Small intestine (tissue), 7 donors: ENCODE results near the gene TPBG. TPM values are rescaled to one million over a fixed set of nuclear protein-coding genes. Genes with fewer than 3 reads are reported as not detected.

ENCODE experiments used
- DNase-seq, 2 donors: peaks; one replicate each; pipeline versions ENCODE4 v3.0.0 to v3.0.0-alpha.2; 2013
- FAIRE-seq: peaks from 2 replicates; lab custom pipeline; 2012; peaks lifted over from hg19 to GRCh38; lab: Jason Lieb, UNC
- H3K27ac ChIP-seq, 3 donors: one replicate each; pipeline ENCODE4 v1.5.1; 2013; ENCODE audit warnings: low read length in 2 of 3, mild to moderate bottlenecking in 2 of 3, control low read depth in 1 of 3, inconsistent platforms in 1 of 3, low read depth in 1 of 3, moderate library complexity in 1 of 3
- H3K27me3 ChIP-seq, 3 donors: one replicate each; pipeline ENCODE4 v1.6.1; 2013; ENCODE audit warnings: low read length in 3 of 3, inconsistent platforms in 1 of 3; ENCODE audit not compliant: control insufficient read depth in 3 of 3, insufficient read depth in 3 of 3
- H3K36me3 ChIP-seq, 3 donors: one replicate each; pipeline ENCODE4 v1.6.1; 2013; ENCODE audit warnings: low read length in 3 of 3, inconsistent platforms in 1 of 3, low read depth in 1 of 3, mild to moderate bottlenecking in 1 of 3, moderate library complexity in 1 of 3; ENCODE audit not compliant: control insufficient read depth in 3 of 3, insufficient read depth in 2 of 3
- H3K4me1 ChIP-seq, 3 donors: one replicate each; pipeline ENCODE4 v1.6.1; 2013; ENCODE audit warnings: low read length in 2 of 3, inconsistent platforms in 1 of 3, low read depth in 1 of 3, mild to moderate bottlenecking in 1 of 3, moderate library complexity in 1 of 3; ENCODE audit not compliant: control insufficient read depth in 3 of 3, insufficient read depth in 2 of 3
- H3K4me3 ChIP-seq, 3 donors: one replicate each; pipeline ENCODE4 v1.5.1; 2013; ENCODE audit warnings: low read length in 3 of 3, control low read depth in 1 of 3, inconsistent platforms in 1 of 3, low read depth in 1 of 3, mild to moderate bottlenecking in 1 of 3, moderate library complexity in 1 of 3
- H3K9me3 ChIP-seq, 2 donors: one replicate each; pipeline ENCODE4 v1.6.1; 2013; ENCODE audit warnings: low read depth in 1 of 2, low read length in 1 of 2; ENCODE audit not compliant: control insufficient read depth in 2 of 2, insufficient read depth in 1 of 2
- WGBS, 3 donors: extraction: QIAGEN DNeasy Blood & Tissue Kit; methylation state at CpG; one replicate each; pipeline ENCODE4 v1.1.7; 2013; 5-methylcytosine and 5-hydroxymethylcytosine counted together
- polyA plus RNA-seq, 4 donors: library from polyadenylated mRNA; stranded (reverse) in 3 of 4; unstranded in 1 of 4; fragments of 200-250 nt in 3 of 4; fragments of 120-200 nt in 1 of 4; gene quantifications; one replicate each; pipeline versions ENCODE4 v1.2.1 to v1.2.3, GENCODE V29; 2013
- donor health status: healthy with polysubstance abuse.
- donor health status: control.
- donor health status: control.
- donor health status: Bipolar disorder and iron deficiency.
- donor health status: healthy.

TPBG gene
- polyA plus RNA-seq, 4 donors = 1.1 to 6.9 (median 2.3) TPM

DNA sequence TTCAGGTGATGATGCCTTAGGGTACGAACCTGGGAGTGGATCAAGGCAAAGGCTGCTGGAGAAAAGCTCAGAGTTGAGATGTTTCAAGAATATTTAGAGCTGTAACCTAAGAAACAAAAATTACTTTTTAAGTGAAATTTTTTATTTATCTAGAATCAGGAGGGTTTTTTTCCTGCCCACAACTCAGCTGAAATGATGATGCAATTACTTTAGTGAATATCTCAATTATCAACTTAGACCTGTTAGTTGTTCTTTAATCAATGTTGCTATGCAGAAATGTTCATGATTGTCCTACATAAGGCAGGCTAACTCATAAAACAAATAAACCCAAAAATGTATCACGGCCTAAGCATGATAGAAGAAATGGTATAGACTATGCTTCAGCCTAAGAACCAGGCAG lies 50.3 kb downstream of the TPBG start:
- DNase-seq = no peak
- Histone ChIP-seq H3K27ac (no peak overlapping the region), H3K27me3 (no peaks in the 10 kb centered on the region), H3K4me3 (no peak overlapping the region), H3K9me3 (no peaks in the 10 kb centered on the region), H3K4me1 (no peaks in the 10 kb centered on the region), H3K36me3 (no peaks in the 10 kb centered on the region)
- 63 to 81% (median 68%) methylated on average over 2 of the region's 2 CpGs for WGBS, 3 donors
- FAIRE-seq = no peak

DNA sequence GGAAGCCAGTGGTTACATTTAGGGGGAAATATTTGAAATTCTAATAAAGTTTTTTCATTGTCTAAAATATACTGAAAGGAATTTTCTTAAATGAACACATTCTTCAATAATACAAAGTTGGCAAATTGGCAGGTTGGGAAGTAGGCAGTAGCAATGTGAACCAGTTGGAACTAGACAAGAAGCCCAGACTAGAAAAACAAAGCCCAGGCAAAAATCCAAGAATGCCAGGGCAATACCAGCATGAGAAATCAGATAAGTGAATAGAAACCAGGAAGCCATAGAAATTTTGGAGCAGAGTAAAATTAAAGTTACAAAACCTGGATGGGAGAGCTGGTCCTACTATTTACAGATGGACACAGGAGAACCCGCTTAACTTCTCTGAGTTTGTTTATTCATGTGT lies 52.2 kb downstream of the TPBG start:
- H3K27me3 ChIP-seq = no peaks in the 10 kb centered on the region
- FAIRE-seq (no peak), DNase-seq (no peak)
- H3K4me3 ChIP-seq = no peak overlapping the region
- WGBS, 3 donors = 81 to 90% (median 86%) methylated on average over 1 of the region's 1 CpG
- no peak overlapping the region for H3K27ac ChIP-seq
- no peaks in the 10 kb centered on the region for H3K9me3 ChIP-seq
- H3K4me1 ChIP-seq = no peaks in the 10 kb centered on the region
- no peaks in the 10 kb centered on the region for H3K36me3 ChIP-seq

DNA sequence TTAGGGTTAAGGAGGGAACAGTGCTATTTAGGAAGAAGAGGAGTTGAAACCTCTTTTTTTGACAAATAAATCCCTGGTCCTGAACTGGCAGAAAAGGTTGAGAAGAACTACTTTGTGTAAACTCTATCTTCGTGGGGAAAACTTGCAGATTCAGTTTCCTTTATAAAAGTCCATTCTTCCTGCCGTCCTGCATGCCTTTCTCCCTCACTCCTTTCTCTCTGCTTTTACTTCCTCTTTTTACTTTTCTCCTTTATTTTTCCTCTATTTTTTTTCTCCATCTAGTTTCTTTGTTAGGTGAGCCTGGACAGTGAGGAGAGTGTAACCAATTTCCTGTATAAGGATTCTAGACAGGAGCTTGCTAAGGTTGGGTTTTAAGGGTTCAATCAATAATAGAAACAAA lies 52.7 kb downstream of the TPBG start:
- Histone ChIP-seq H3K9me3 (no peaks in the 10 kb centered on the region), H3K36me3 (no peaks in the 10 kb centered on the region), H3K4me1 (no peaks in the 10 kb centered on the region), H3K4me3 (no peak overlapping the region), H3K27me3 (no peaks in the 10 kb centered on the region), H3K27ac (no peak overlapping the region)
- FAIRE-seq (no peak), DNase-seq (no peak)
- WGBS, 3 donors = 54 to 59% (median 56%) methylated on average over 2 of the region's 2 CpGs

Other genes with a start within 250 kb of the TPBG start
- gene IBTK, start 116.1 kb upstream of the TPBG start, polyA plus RNA-seq = 10 to 100 TPM; 19.1 to 40.7 (median 28.9) TPM